ENCODE data around the gene DNAH11. TPM values are rescaled to one million over a fixed set of nuclear protein-coding genes. Genes with fewer than 3 reads are reported as not detected.

Gene DNAH11
- total and polyA plus RNA-seq, 2 of the 13 experiments (the other 11 are each of a cell fraction or from before 2014, with no cell fraction given) = not detected

- H3K4me3 ChIP-seq (replicated peaks in 1 of 3; ENCODE audit: insufficient read depth in 1 of 3, low read depth in 2 of 3, low read length in 3 of 3) = no peak overlapping the region
- WGBS (ENCODE audit: low lambda C conversion rate) = 7% methylated on average over 5 of the region's 5 CpGs
- intact Hi-C loops (cut with micrococcal nuclease; ENCODE audit: unreplicated experiment) (no loop called here), in situ Hi-C loops (cut with HindIII; ENCODE audit: extremely low pct_ligation_motif_present, low pct_unique_long_range_greater_than_20kb) (no loop called here)
- no TSS peak for BruUV-seq (replicated peaks)
- H3K4me2 ChIP-seq (ENCODE audit: low read depth, low read length) = no peak overlapping the region
- no peaks in the 10 kb centered on the region for H3K79me2 ChIP-seq (ENCODE audit: insufficient read depth, low read length)
- H4K20me1 ChIP-seq (ENCODE audit: insufficient read depth, low read length) = no peaks in the 10 kb centered on the region
- H3K4me1 ChIP-seq (ENCODE audit: insufficient read depth, low read length) = no peaks in the 10 kb centered on the region
- no peak overlapping the region for H3K9ac ChIP-seq (ENCODE audit: insufficient read depth, low read depth, low read length)
- H3K9me3 ChIP-seq (ENCODE audit: low read length) = no peaks in the 10 kb centered on the region
- H3K27ac ChIP-seq (ENCODE audit: extremely low read length, insufficient read depth, low read length) = no peak overlapping the region
- H2AFZ ChIP-seq (ENCODE audit: low read length) = no peak overlapping the region
- no peaks in the 10 kb centered on the region for H3K36me3 ChIP-seq (replicated peaks in 1 of 2; ENCODE audit: control insufficient read depth in 1 of 2, insufficient read depth in 2 of 2, low read length in 2 of 2)
- ATAC-seq (no peak), DNase-seq (ENCODE audit: low spot score) (no peak), FAIRE-seq (no peak)
- CTCF ChIA-PET (ENCODE audit: low intra/inter-chr PET ratio, low total read pairs) = no interaction called here
- POLR2A ChIA-PET = no interaction called here
- 0 out of 5 replicates have a peak, but pooled peaks cover 0 to 3% of the 10 kb centered on the region in 2 experiments for H3K27me3 ChIP-seq (ENCODE audit: control insufficient read depth in 1 of 2, insufficient read depth in 2 of 2, low read length in 2 of 2)
- TF ChIP-seq, protein P1, sequence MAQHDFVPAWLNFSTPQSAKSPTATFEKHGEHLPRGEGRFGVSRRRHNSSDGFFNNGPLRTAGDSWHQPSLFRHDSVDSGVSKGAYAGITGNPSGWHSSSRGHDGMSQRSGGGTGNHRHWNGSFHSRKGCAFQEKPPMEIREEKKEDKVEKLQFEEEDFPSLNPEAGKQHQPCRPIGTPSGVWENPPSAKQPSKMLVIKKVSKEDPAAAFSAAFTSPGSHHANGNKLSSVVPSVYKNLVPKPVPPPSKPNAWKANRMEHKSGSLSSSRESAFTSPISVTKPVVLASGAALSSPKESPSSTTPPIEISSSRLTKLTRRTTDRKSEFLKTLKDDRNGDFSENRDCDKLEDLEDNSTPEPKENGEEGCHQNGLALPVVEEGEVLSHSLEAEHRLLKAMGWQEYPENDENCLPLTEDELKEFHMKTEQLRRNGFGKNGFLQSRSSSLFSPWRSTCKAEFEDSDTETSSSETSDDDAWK (CRISPR knock-in tag; IDR thresholded peaks at IDR 0.05) = no peak
- TF ChIP-seq ZNF574 (CRISPR knock-in tag; IDR thresholded peaks at IDR 0.05) (no peak), ZSCAN21 (CRISPR knock-in tag; IDR thresholded peaks at IDR 0.05; ENCODE audit: borderline replicate concordance) (no peak), ZMAT5 (CRISPR knock-in tag; IDR thresholded peaks at IDR 0.05; ENCODE audit: borderline replicate concordance, low read depth) (no peak), ZNF772 (CRISPR knock-in tag; IDR thresholded peaks at IDR 0.05) (no peak), ZNF510 (CRISPR knock-in tag; IDR thresholded peaks at IDR 0.05; ENCODE audit: low read depth) (no peak), HIC2 (CRISPR knock-in tag; IDR thresholded peaks at IDR 0.05; ENCODE audit: low read depth) (no peak), DZIP1 (CRISPR knock-in tag; IDR thresholded peaks at IDR 0.05) (no peak), ZNF775 (CRISPR knock-in tag; IDR thresholded peaks at IDR 0.05; ENCODE audit: borderline replicate concordance) (no peak), ZNF766 (CRISPR knock-in tag; IDR thresholded peaks at IDR 0.05; ENCODE audit: borderline replicate concordance) (no peak)
- TF ChIP-seq, protein P2, sequence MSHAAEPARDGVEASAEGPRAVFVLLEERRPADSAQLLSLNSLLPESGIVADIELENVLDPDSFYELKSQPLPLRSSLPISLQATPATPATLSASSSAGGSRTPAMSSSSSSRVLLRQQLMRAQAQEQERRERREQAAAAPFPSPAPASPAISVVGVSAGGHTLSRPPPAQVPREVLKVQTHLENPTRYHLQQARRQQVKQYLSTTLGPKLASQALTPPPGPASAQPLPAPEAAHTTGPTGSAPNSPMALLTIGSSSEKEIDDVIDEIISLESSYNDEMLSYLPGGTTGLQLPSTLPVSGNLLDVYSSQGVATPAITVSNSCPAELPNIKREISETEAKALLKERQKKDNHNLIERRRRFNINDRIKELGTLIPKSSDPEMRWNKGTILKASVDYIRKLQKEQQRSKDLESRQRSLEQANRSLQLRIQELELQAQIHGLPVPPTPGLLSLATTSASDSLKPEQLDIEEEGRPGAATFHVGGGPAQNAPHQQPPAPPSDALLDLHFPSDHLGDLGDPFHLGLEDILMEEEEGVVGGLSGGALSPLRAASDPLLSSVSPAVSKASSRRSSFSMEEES (CRISPR knock-in tag; IDR thresholded peaks at IDR 0.05) = no peak
- TF ChIP-seq, protein P3, sequence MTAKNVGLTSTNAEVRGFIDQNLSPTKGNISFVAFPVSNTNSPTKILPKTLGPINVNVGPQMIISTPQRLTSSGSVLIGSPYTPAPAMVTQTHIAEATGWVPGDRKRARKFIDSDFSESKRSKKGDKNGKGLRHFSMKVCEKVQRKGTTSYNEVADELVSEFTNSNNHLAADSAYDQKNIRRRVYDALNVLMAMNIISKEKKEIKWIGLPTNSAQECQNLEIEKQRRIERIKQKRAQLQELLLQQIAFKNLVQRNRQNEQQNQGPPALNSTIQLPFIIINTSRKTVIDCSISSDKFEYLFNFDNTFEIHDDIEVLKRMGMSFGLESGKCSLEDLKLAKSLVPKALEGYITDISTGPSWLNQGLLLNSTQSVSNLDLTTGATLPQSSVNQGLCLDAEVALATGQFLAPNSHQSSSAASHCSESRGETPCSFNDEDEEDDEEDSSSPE (CRISPR knock-in tag; IDR thresholded peaks at IDR 0.05) = no peak
These were observed 191.0 kb downstream of the DNAH11 start for GRCh38 chr7:21733837-21734236.

Measured in HepG2 (cell line).